IPS-NIHi7 (cell line): Measurements from ENCODE around the gene ZNF217.
"Not testable (repeated sequence)": the region's sequence is repeated elsewhere in the genome, so short reads cannot be mapped to it uniquely, and the experiment has no call there.

ENCODE experiments used
- DNase-seq: peaks from one replicate; pipeline ENCODE4 v3.0.0; 2012; ENCODE audit warnings: mixed read lengths; ENCODE audit errors: extremely low spot score

ZNF217 gene

GRCh38 chr20:53622247-53623133 is 28.9 kb upstream of the ZNF217 start:
- DNase-seq: no peak

DNA sequence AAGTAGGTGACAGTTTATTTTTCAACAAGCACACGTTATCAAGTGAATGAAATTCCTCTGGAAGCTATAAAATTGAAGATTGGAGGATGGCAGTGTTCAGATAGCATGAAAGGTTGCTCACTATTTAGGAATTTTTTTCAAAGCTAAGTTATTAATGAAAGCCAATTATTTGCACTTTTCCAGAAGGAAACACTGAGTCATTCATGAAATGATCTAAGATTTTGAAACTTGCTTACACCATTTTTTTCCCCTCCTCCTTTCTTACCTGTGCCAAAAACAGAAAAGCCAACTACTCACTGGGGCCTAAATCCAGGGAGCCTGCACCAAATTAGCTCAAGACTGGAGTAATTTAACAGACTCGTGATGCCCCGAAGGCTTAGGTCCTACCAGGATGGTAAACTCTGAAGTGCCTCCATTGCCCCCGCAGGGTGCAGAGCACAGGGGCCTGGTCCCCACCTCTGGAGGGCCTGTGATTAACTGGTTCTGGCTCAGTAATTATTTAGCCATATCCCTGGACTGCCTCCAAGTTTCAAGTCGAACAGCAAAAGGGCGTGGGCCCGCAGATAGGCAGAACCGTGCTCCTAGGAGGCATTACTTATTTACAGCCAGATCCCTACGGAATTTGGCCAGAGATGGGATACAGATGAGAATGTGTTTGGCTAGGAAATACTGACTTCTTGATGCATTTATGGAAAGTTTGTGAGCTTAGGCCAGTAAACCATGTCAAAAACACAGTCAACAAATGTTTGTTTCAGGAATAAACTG is 28.0 kb upstream of the ZNF217 start:
- no peak for DNase-seq

DNA sequence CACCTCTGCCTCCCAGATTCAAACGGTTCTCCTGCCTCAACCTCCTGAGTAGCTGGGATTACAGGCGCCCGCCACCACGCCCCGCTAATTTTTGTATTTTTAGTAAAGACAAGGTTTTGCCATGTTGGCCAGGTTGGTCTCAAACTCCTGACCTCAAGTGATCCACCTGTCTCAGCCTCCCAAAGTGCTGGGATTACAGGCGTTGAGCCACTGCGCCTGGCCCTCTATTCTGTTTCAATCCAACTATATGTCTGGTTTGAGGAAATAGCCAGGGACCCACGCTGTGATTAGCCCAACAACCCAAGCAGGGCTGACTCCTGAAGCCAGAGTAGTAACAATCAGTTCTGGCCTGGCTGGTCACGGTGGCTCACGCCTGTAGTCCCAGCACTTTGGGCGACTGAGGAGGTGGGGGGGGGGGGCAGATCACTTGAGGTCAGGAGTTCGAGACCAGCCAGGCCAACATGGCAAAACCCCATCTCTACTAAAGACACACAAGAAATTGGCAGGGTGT is 24.9 kb upstream of the ZNF217 start:
- DNase-seq: not testable (repeated sequence)

DNA sequence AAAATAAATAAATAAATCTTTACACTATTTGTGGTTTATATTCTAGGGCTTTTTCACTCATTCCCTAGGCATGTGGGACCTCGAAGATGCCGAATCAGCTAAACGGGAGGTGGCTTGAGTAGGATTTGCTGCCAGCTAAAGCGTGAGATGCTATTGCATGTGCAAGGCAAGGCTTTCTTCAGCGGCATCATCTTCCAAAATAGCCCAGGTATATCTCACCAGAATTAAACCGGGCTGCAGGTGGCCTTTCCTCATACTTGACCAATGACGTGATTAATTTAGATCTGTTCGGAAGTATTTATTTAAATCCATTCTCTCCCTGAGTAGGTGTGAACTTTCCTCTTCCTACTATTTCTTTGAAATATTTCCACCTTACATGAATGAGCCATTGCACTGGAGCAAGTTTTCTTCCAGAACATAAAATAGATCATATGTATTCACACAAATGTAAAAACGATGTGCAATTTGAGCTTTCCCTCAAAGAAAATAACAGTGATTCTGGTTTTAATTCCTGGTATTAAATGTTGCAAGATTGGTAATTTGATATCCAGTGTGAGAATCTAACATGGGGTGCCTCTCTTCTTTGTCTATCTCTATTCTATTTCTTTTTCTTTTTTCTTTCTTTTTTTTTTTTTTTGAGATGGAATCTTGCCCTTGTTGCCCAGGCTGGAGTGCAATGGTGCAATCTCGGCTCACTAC is 24.3 kb upstream of the ZNF217 start:
- no peak for DNase-seq

DNA sequence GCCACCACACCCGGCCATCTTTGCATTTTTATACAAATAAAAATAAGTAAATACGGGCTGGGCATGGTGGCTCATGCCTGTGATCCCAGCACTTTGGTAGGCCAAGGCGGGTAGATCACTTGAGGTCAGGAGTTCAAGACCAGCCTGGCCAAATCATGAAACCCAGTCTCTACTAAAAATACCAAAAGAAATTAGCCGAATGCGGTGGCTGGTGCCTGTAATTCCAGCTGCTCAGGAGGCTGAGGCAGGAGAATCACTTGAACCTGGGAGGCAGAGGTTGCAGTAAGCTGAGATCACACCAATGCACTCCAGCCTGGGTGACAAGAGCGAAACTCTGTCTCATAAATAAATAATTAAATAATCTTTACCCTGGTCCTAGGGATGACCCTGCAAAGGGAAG is 22.9 kb upstream of the ZNF217 start:
- not testable (repeated sequence) for DNase-seq

- DNase-seq: no peak
These were observed 20.1 kb upstream of the ZNF217 start for GRCh38 chr20:53613748-53614147.

DNA sequence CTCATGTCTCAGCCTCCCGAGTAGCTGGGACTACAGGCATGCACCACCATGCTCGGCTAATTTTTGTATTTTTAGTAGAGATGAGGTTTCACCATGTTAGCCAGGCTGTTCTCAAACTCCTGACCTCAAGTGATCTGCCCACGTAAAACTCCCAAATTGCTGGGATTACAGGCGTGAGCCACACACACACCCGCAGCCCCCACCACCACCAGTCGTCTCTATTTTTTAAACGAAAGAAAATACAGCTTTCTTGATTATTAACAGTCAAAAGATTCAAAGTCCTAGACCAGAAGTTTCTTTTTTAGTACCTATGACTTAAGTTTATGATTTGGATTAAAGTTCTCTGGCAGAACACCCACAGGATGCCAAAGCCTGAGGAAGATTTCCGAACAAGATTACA is 18.6 kb upstream of the ZNF217 start:
- not testable (repeated sequence) for DNase-seq

- DNase-seq: peak; percentile 49
These were observed 17.8 kb upstream of the ZNF217 start for GRCh38 chr20:53611449-53611894.

- DNase-seq: no peak
These were observed 16.1 kb upstream of the ZNF217 start for GRCh38 chr20:53609491-53610445.

DNA sequence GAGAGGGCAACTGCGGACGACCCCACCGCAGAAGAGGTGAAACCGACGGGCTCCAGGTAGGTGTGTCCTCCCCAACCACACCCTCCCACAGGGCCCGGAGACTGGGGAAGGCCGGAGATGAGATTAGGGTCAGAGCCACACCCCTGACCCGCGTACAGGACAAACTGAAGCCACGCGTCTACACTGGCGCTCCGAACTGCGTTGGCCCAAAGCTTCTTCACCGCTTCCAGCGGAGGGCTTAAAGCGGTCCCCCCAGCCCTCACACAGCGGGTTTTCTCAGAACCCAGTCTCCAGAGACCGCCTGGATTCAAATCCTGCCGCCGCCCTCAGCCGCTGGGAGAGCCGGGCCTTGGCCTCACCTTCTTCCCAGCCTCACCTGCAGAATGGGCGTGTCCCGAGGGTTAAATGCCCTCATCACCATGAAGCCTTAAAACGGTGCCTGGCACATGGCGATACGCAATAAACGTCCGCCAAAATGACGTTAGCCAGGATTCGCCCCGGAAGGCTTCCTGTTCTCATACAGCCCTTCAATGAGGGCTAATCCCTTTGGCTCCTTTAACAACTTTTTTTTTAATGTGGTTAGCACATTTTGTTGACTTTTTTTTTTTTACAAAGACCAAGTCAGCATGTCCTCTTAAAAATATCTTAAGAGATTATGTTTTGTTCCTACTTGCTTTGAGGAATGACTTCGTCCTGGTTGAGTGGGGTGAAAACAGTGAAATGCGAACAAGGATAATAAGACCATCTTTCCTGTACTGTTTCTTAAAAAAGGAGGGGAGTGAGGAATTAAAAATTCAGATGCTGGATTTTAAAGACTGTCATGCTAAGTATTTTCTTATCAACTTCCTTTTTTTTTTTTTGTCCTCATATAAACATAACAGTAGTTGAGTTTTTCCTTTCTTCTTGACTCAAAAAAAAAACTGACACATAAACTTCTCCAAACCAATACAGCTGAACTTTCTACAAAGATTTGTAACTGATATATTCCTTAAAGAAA is 15.1 kb upstream of the ZNF217 start:
- no peak for DNase-seq

DNA sequence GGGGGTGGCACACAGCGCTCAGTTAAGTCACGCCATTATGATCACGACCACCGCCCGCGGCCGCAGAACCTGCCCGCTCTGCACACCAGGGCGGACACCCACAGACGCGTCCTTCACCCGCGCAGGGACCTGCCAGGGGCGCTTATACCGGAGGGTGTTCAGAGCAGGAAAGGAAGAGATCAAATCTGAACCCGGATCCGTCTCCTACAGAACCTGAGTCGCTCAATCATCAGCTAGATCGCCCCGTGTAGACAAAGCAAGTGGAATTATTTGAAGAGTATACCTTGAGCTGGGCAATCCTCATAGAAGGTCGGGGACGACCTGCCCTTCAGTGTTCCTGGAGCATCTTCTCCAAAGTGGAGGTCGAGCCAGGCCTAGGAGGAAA is 14.4 kb upstream of the ZNF217 start:
- no peak for DNase-seq

DNA sequence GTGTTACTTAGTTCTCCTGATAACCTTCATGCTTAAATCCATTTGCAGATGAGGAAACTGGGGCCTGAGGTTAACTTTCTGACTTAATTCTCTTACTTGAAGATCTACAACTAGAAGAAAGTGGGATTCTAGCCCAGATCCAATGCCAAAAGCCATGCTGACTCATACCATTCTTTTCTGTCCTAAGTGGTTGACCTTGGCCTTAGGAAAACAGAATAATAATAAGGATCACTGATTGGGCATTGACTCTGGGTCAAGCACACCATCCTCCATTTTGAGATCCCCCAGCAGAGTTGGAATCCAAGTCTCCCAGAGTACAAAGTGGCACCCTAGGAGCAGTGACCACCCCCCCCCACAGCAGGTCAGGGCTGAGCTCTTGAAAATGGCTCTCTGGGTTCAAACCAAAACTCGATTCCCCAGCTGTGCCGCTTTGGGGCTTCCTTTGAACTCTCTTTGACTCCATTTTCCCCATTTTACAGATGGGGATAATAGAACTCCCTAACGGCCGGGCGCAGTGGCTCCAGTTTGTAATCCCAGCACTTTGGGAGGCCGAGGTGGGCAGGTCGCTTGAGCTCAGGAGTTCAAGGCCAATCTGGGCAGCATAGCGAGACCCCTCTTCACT is 12.8 kb upstream of the ZNF217 start:
- DNase-seq: no peak

GRCh38 chr20:53605401-53605800 is 11.8 kb upstream of the ZNF217 start:
- DNase-seq: not testable (repeated sequence)

GRCh38 chr20:53604846-53605245 is 11.2 kb upstream of the ZNF217 start:
- DNase-seq: not testable (repeated sequence)

- no peak for DNase-seq
These were observed 9.0 kb upstream of the ZNF217 start for GRCh38 chr20:53602661-53603060.

DNA sequence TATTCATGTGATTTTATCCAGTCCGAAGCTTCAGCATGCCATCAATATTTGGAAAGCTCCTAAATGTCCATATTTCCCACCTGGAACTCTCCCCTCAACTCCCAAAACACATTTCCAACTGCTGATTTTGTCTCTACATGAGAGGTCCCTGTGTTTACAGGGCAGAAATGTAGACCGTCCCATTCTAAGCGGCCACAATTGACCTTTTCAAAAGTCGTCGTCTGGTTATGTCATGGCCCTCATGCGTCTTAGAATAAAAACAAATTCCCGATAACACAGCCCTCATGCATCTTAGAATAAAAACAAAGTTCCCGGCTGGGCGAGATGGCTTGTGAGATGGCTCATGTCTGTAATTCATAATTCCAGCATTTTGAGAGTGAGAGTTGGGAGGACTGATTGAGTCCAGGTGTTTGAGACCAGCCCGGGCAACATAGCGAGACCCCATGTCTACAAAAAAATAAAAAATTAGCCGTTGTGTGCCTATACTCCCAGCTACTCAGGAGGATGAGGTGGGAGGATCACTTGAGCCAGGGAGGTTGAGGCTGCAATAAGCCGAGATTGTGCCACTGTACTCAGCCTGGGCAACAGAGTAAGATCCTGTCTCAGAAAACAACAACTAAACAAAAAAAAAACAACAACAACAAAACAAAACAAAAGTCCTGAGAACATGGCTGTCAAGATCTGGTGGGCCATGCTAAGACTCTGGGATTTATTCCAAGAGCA is 6.4 kb upstream of the ZNF217 start:
- DNase-seq: no peak

DNA sequence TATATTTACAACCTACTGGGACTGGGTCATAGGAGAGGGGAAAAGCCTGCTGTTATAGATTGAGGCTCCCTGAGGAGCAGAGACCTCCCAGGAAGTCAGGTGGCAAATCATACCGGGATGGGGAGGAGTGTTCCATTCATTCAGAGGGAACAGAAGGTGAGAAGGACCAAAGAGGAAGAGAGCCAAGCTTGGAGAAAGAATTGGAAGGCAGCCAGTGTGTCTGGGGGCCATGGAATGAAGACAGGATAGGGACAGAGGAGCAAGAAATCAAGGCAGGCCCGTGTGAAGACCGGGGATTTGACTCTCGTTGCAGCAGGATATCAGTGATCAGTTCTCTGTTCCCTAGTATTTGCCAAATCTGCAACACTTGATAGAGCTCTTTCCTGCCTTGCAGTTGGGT is 5.7 kb upstream of the ZNF217 start:
- no peak for DNase-seq

GRCh38 chr20:53599044-53599362 is 5.4 kb upstream of the ZNF217 start:
- no peak for DNase-seq
